Prostate gland (tissue), 2 donors: ENCODE data around the gene PUS1.

ENCODE experiments used
- POLR2AphosphoS5 ChIP-seq: sonication (generic); formaldehyde crosslinking; IDR thresholded peaks from one replicate; pipeline ENCODE4 v1.6.1; 2017; ENCODE audit warnings: antibody characterized with exemption
- TF ChIP-seq, protein P1 (sequence below), 4 experiments: fragments of 200-600 bp in 2 of 4; fragments of 450-650 bp in 2 of 4; sonication (generic) in 2 of 4; IDR thresholded peaks; 1 replicate in 3 of 4; 2 replicates in 1 of 4; pipeline ENCODE4 v1.5.1; 2016 to 2019; ENCODE audit warnings: antibody characterized with exemption in 4 of 4, mild to moderate bottlenecking in 2 of 4, moderate library complexity in 2 of 4

DNA sequence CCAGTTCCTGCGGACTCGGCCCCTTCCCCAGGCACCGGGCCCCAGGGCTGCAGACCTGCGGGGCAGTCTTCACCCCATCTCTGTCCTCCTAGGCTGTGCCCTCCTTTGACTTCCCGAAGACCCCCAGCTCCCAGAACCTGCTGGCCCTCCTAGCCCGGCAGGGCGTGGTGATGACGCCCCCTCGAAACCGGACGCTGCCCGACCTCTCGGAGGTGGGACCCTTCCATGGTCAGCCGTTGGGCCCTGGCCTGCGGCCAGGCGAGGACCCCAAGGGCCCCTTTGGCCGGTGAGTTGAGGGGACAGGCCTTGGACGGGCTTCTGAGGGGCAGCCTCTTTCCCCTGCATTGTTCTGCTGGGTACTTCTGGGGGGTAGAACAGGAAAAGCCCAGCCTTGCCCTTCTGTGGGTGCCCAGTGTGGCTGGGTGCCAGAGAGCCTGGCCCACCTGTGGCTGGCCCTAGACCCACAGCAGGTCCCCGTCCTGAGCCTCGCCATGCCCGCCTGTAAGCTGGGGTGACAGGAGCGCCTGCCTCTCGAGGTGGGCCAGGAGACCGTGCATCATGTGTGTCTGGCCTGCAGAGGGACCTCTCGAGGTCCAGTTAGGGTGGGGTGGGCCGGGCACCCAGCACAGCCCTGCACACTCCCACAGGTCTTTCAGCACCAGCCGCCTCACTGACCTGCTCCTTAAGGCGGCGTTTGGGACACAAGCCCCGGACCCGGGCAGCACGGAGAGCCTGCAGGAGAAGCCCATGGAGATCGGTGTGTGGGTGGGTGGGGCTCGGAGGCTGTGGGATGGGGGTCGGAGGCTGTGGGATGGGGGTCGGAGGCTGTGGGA, 12.6 kb upstream of the PUS1 start:
- TF ChIP-seq, protein P1, sequence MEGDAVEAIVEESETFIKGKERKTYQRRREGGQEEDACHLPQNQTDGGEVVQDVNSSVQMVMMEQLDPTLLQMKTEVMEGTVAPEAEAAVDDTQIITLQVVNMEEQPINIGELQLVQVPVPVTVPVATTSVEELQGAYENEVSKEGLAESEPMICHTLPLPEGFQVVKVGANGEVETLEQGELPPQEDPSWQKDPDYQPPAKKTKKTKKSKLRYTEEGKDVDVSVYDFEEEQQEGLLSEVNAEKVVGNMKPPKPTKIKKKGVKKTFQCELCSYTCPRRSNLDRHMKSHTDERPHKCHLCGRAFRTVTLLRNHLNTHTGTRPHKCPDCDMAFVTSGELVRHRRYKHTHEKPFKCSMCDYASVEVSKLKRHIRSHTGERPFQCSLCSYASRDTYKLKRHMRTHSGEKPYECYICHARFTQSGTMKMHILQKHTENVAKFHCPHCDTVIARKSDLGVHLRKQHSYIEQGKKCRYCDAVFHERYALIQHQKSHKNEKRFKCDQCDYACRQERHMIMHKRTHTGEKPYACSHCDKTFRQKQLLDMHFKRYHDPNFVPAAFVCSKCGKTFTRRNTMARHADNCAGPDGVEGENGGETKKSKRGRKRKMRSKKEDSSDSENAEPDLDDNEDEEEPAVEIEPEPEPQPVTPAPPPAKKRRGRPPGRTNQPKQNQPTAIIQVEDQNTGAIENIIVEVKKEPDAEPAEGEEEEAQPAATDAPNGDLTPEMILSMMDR (IDR thresholded peaks at IDR 0.05) = no peak
- TF ChIP-seq POLR2AphosphoS5 = no peak
